Peyer's patch (tissue), 4 donors: Measurements from ENCODE around the gene TTC29.

Source experiments
- CTCF ChIP-seq, 6 experiments: fragments of 450-650 bp in 4 of 6; fragments of 200-600 bp in 2 of 6; sonication (generic) in 1 of 6; IDR thresholded peaks; one replicate each; pipeline ENCODE4 v1.5.1; 2017 to 2019; ENCODE audit warnings: antibody characterized with exemption in 6 of 6, mild to moderate bottlenecking in 3 of 6, moderate library complexity in 1 of 6
- POLR2A ChIP-seq, 2 donors: fragments of 450-650 bp; IDR thresholded peaks; one replicate each; pipeline ENCODE4 v1.5.1; 2017; ENCODE audit warnings: antibody characterized with exemption in 2 of 2, mild to moderate bottlenecking in 2 of 2, moderate library complexity in 2 of 2

DNA sequence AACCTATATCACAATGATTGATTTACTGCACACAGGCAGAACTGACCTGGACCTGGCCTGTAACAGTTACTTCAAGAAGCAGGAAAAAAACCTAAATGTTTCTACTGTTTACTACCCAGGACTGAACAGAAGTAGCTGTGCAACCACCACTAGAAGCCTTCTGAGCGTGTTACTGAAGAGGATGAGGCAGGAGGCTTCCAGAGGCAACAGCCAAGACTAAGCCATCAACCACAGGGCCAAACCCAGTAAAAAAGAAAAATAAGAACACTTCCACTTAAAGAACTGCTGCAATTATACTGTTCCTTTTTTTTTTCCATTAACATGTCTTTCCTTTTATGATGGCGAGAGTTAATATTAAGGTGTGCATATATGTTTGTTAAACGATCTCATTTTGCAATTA, 29.4 kb upstream of the TTC29 start:
- TF ChIP-seq CTCF (IDR thresholded peaks at IDR 0.05): no peak
- no peak for TF ChIP-seq POLR2A (IDR thresholded peaks at IDR 0.05)
